ENCODE data around the gene KCNN2. TPM values are rescaled to one million over a fixed set of nuclear protein-coding genes. Genes with fewer than 3 reads are reported as not detected.

KCNN2 gene
- total RNA-seq, 2 donors from 2014 or later, result not detected

GRCh38 chr5:114416254-114416653 is 54.4 kb downstream of the KCNN2 start:
- no peaks in the 10 kb centered on the region for H3K27me3 ChIP-seq (replicated peaks; ENCODE audit: insufficient read depth)
- DNase-seq (ENCODE audit: low spot score) (no peak), ATAC-seq (ENCODE audit: insufficient number of reproducible peaks, low FRiP score, low read depth) (no peak)
- no peak overlapping the region for H3K27ac ChIP-seq
- no peak for TF ChIP-seq CTCF (IDR thresholded peaks at IDR 0.05)
- H3K4me3 ChIP-seq, result no peak overlapping the region
- H3K36me3 ChIP-seq, result no peaks in the 10 kb centered on the region
- no peaks in the 10 kb centered on the region for H3K4me1 ChIP-seq (ENCODE audit: control insufficient read depth in 1 of 2, low read depth in 2 of 2)
- no peaks in the 10 kb centered on the region for H3K9me3 ChIP-seq

- no peaks in the 10 kb centered on the region for H3K27me3 ChIP-seq (replicated peaks; ENCODE audit: insufficient read depth)
- H3K27ac ChIP-seq, result no peak overlapping the region
- no peaks in the 10 kb centered on the region for H3K4me1 ChIP-seq (ENCODE audit: control insufficient read depth in 1 of 2, low read depth in 2 of 2)
- DNase-seq (ENCODE audit: low spot score), result no peak
- no peak for TF ChIP-seq CTCF (IDR thresholded peaks at IDR 0.05)
- no peak overlapping the region for H3K4me3 ChIP-seq
- no peaks in the 10 kb centered on the region for H3K9me3 ChIP-seq
- ATAC-seq (ENCODE audit: insufficient number of reproducible peaks, low FRiP score, low read depth), result no peak
- H3K36me3 ChIP-seq, result no peaks in the 10 kb centered on the region
Observed at GRCh38 chr5:114417519-114417918, 55.6 kb downstream of the KCNN2 start.

- Histone ChIP-seq H3K9me3 (no peaks in the 10 kb centered on the region), H3K4me3 (no peak overlapping the region), H3K36me3 (no peaks in the 10 kb centered on the region), H3K27ac (no peak overlapping the region), H3K4me1 (ENCODE audit: control insufficient read depth in 1 of 2, low read depth in 2 of 2) (no peaks in the 10 kb centered on the region), H3K27me3 (replicated peaks; ENCODE audit: insufficient read depth) (no peaks in the 10 kb centered on the region)
- no peak for DNase-seq (ENCODE audit: low spot score)
- no peak for TF ChIP-seq CTCF (IDR thresholded peaks at IDR 0.05)
- ATAC-seq (ENCODE audit: insufficient number of reproducible peaks, low FRiP score, low read depth), result no peak
Observed at GRCh38 chr5:114418176-114419066, 56.6 kb downstream of the KCNN2 start.

- TF ChIP-seq CTCF (IDR thresholded peaks at IDR 0.05), result no peak
Observed at GRCh38 chr5:114419067-114419388, 57.2 kb downstream of the KCNN2 start.

GRCh38 chr5:114419959-114420358 is 58.1 kb downstream of the KCNN2 start:
- Histone ChIP-seq H3K4me3 (no peak overlapping the region), H3K9me3 (no peaks in the 10 kb centered on the region), H3K4me1 (ENCODE audit: control insufficient read depth in 1 of 2, low read depth in 2 of 2) (no peaks in the 10 kb centered on the region), H3K27ac (no peak overlapping the region), H3K36me3 (no peaks in the 10 kb centered on the region), H3K27me3 (replicated peaks; ENCODE audit: insufficient read depth) (no peaks in the 10 kb centered on the region)
- no peak for ATAC-seq (ENCODE audit: insufficient number of reproducible peaks, low FRiP score, low read depth)
- no peak for DNase-seq (ENCODE audit: low spot score)
- no peak for TF ChIP-seq CTCF (IDR thresholded peaks at IDR 0.05)

More at GRCh38 chr5:114419067-114419388, 57.2 kb downstream of the KCNN2 start:
- Histone ChIP-seq H3K4me3 (no peak overlapping the region), H3K36me3 (no peaks in the 10 kb centered on the region), H3K9me3 (no peaks in the 10 kb centered on the region), H3K27ac (no peak overlapping the region), H3K4me1 (ENCODE audit: control insufficient read depth in 1 of 2, low read depth in 2 of 2) (no peaks in the 10 kb centered on the region), H3K27me3 (replicated peaks; ENCODE audit: insufficient read depth) (no peaks in the 10 kb centered on the region)
- DNase-seq (ENCODE audit: low spot score), result no peak
- no peak for ATAC-seq (ENCODE audit: insufficient number of reproducible peaks, low FRiP score, low read depth)

All from thoracic aorta (tissue), 2 donors.